ENCODE measurements around the gene SEC16A.
A peak's percentile ranks its signal among the peaks of the same experiment; 100 is the strongest.

Gene SEC16A

GRCh38 chr9:136459425-136459824 lies 23.4 kb downstream of the SEC16A start:
- no peak for DNase-seq

GRCh38 chr9:136457326-136457725 lies 25.5 kb downstream of the SEC16A start:
- no peak for DNase-seq

GRCh38 chr9:136456258-136456657 lies 26.6 kb downstream of the SEC16A start:
- DNase-seq = no peak

DNA sequence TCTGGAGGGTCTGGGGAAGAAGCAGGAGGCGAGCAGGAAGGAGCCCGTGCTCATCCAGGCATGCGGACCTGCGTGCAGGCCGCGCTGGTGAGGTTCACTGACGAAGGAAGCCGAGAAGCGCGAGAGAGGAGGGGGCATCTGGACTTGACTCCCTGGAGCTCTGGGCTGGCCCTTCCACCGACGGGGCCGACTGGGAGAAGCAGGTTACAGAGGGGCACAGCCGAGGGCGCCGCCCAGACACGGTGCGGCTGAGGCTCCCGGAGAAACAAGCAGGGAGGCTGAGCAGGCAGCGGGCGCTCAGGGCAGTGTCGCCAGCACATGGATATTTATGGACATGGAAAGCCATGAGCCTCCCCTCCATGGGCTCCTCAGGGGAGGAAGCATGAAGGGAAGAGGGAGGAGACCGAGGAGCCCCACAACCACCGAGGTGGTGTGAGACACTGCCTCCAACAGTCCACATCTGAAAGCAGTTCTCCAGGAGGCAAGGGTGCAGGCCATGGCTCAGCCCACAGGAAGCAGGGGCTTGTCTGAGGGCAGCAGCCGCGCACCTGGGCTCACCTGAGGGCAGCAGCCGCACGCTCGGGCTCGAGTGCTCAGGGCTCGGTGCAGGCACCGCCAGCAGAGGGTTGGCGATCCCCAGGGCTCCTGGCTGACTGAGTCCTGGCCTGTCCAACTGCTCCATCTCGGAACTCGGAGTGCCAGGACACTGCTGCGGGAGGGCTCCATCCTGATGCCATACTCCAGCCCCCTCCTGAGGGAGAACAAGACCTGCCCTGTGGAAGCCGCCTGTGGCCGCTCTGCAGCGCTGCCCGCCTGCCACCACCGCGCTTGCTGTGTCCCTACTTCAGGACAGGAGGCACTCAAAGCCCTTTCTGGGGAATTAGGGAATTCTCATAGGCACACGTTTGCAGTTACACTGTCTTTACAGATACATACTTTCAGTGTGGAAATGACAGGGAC lies 27.5 kb downstream of the SEC16A start:
- no peak for DNase-seq

- DNase-seq = no peak
These were observed 28.6 kb downstream of the SEC16A start for GRCh38 chr9:136454026-136454796.

DNA sequence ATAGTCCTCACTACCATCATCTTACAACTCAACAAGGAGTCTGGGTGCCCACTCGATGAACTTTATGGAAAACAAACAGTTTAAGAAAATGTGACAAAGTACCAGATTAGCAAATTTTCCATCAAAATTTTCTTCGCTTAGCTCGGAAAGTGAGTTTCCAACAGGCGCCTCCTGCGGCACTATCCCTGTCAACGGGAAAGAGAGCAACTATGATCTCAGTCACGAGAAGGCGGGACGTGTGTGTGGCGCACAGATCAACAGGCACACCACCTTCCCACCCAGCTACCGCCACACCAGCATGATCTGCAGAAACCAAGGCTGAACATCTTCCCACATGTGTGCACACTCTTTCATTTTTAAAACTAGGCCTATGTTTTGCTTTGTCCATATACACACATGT lies 29.5 kb downstream of the SEC16A start:
- DNase-seq = no peak

- DNase-seq = no peak
These were observed 31.5 kb downstream of the SEC16A start for GRCh38 chr9:136451221-136451877.

GRCh38 chr9:136448655-136449054 lies 34.2 kb downstream of the SEC16A start:
- no peak for DNase-seq

DNA sequence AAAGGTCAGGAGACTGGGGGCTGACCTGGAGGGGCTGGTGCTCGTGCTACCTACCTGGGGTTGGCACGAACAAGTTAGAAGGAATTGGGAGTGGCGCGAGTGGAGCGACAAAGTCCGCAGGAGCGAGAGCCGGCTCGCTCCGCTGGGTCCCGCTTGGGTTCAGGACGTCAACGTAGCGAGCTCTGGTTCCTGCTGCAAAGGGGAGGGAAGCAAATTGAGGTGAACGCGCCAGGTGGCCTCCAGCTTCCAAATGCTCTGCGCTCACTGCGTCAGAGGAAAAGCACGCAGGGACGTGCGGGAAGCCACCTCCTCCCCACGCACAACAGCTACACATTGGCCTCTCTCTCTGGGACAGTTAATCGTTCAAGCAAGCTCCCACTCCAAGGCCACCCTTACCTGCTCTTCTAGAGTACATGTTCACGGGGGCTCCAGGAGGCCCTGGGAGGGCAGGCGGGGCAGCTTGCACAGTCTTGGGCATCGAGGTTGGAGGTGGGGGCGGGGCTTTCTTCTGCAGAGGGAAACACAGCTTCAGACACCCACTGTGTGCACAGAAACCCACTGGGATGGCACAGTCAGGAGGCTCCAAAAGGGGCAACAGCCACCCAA lies 35.6 kb downstream of the SEC16A start:
- DNase-seq = no peak

- DNase-seq = no peak
These were observed 37.0 kb downstream of the SEC16A start for GRCh38 chr9:136445799-136446198.

DNA sequence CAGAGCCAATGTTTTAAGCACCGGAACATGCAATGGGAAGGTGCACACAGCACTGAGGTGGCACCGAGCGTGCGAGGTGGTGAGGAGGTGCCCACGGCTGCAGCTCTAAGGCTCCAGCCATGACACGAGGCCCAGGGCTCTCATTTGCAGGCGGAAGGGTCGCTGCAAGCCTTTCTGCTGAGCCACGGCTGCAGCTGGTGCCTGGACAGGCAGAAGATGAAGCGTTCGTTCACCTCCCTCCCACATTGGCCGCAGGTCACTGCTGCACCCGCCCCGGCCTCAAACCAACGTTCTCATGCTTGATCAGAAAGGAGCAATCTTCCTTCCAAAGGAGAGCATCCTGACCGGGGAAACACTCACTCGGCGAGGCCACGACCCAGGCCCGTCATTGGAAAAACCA lies 38.7 kb downstream of the SEC16A start:
- no peak for DNase-seq

DNA sequence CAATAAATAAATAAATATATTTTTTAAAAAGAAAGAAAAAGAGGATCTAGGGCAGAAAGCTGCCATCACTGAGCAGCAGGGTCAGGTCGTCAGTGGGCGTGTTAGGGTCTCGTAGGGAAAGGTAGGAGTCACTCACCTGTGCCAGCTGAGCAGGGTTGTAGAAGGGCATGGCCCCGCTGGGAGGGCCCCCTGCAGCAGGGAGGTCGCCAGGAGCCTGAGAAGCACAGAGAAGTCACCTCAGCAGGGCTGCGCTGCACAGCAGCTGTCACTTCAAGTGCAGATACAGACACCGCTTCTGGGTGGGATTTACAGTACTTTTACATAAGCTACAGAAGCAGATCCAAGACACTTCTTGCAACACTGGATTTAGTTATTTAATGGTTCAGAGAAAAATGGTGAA lies 39.2 kb downstream of the SEC16A start:
- DNase-seq = no peak

- DNase-seq = no peak
These were observed 39.8 kb downstream of the SEC16A start for GRCh38 chr9:136443087-136443486.

DNA sequence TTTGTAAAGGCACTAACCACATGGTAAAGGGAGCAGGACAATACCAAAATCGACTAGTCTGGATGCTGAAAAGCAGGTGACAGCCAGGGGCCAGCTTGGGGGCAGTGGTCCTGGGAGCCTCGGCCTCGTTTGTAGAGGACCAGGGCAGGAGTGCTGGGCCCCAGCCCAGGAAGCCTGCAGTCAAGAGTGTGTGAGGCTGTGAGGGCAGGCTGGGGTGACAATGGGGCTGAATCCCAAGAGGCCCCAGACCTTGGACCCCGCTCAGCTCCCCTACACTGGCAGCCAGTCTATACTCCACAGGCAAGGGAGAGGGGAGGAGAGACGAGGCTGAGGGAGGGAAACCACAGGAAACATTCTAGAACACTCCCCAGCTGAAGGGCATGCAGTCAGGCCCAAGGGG lies 40.6 kb downstream of the SEC16A start:
- no peak for DNase-seq

GRCh38 chr9:136441681-136442245 lies 41.1 kb downstream of the SEC16A start:
- DNase-seq = no peak

GRCh38 chr9:136441191-136441680 lies 41.6 kb downstream of the SEC16A start:
- DNase-seq = no peak

DNA sequence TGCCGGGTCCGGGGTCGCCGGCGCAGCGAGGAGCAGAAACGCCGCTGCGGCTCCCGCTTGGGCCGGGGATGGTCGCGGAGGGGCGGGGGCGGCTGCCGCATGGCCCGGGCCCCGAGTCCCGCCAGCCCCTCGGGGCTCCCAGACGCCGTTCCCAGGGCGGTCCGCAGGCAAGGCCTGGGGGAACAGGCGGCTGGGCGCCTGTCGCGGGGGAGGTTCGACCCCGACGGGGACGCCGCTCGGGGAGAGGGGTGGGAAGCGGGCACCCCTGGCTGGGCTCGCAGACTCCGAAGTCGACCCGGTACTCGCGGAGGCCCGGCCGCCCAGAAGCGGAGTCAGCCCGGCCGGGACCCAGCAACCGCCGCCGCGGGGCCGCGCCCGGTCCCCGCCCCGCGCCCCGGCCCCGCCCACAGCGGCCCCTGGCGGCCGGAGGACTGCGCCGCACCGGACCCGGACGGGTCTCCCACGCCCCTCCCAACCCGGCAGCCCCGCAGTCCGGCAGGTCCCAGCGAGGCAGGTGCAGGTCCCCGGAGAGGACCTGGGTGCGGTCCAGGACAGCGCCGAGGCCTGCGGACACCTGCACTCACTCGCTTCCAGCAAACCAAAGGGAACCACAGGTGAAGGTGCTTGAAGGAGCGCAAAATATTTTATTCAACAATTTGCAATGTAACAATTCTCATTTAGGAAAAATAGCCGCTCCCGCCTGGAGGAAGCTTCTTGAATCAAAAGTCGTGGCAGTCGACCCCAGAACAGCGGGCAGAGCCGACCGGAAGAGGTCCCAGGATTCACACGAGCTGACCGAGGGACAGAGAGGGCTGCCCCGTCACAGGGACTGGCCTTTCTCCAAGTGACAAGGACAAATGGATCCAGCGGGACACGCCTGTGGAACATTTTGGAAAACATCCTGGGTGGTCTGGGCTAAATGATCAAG lies 43.1 kb downstream of the SEC16A start, which contains the start of gene INPP5E:
Gene INPP5E (minus strand): TSS at position 365 of the 928 bp plus-strand sequence. CDS start 426 bp downstream, outside the sequence.
- DNase-seq = peak; percentile 73

DNA sequence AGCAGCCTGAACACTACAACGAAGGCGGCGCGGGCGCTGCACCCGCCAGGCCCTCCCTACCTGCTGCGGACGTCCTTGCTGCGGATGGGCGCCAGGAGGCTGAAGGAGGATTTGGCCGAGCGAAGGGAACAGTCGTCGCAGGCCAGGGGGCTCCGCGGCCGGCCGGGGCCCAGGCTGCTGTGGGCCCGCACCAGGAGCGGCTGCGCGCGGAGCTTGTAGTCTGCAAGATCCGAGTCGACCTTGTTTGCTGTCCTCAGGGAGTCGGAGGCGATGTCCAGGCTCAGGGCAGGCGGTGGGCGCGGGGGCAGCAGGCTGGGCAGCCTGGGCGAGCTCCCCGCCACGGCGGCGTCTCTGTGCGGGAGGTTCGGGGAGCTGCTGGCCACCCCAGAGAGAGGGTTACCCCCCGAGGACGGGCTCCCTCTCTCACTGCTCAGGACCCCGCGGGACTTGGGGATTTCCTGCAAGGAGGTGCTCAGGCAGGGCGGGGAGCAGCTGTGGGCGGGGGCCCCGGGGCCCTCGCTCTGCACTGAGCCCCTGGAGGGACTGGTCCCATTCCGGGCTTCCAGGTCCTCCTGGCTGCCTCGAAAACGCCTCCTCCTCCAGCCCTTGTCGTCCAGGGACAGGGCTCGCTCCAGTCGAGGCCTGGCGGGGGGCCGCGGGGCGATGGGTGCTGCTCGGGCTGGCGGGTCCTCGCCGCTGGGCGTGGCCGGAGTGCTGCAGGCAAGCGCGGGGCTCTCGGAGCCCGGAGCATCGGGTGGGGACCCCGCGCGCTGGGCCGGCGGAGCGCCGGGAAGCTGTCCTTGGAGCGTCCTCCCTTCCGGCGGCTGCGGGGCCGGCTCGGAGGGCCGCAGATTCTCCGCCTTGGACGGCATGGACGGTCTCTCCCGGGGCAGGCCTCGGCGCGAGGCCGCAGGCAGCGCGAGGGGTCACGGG lies 44.0 kb downstream of the SEC16A start:
- DNase-seq = peak; percentile 50

GRCh38 chr9:136437839-136438547 lies 44.8 kb downstream of the SEC16A start:
- DNase-seq = no peak

Measured in CD4-positive, alpha-beta T cell treated with Interleukin-15 for 1 hour (primary cell).